Spleen (tissue), 11 donors: ENCODE measurements around the gene ARHGAP24. TPM values are rescaled to one million over a fixed set of nuclear protein-coding genes. Genes with fewer than 3 reads are reported as not detected.
"Not testable (repeated sequence)": the region's sequence is repeated elsewhere in the genome, so short reads cannot be mapped to it uniquely, and the experiment has no call there.

Source experiments
- DNase-seq: peaks from one replicate; pipeline ENCODE4 v3.0.0-alpha.2; 2020
- H3K27ac ChIP-seq, 8 donors: fragments of 200-600 bp; sonication (generic) in 7 of 8; 1 replicate in 4 of 8; 2 replicates in 4 of 8; pipeline versions ENCODE4 v1.5.0 to v1.8.0; 2016 to 2021; ENCODE audit warnings: inconsistent platforms in 4 of 8, mild to moderate bottlenecking in 4 of 8, moderate library complexity in 1 of 8
- H3K27me3 ChIP-seq, 7 donors: fragments of 200-600 bp; sonication (generic) in 6 of 7; replicated peaks in 1 of 7; 1 replicate in 4 of 7; 2 replicates in 3 of 7; pipeline versions ENCODE4 v1.5.0 to v1.8.0; 2016 to 2021; ENCODE audit warnings: inconsistent platforms in 3 of 7, mild to moderate bottlenecking in 1 of 7
- H3K36me3 ChIP-seq, 6 donors: fragments of 200-600 bp; sonication (generic) in 5 of 6; 1 replicate in 4 of 6; 2 replicates in 2 of 6; pipeline versions ENCODE4 v1.5.0 to v1.8.0; 2016 to 2021; ENCODE audit warnings: inconsistent platforms in 2 of 6
- H3K4me1 ChIP-seq, 6 donors: fragments of 200-600 bp; sonication (generic) in 5 of 6; 1 replicate in 3 of 6; 2 replicates in 3 of 6; pipeline versions ENCODE4 v1.5.0 to v1.8.0; 2016 to 2021; ENCODE audit warnings: inconsistent platforms in 3 of 6
- H3K4me3 ChIP-seq, 8 donors: fragments of 200-600 bp; sonication (generic) in 7 of 8; 1 replicate in 4 of 8; 2 replicates in 4 of 8; pipeline versions ENCODE4 v1.5.0 to v1.8.0; 2016 to 2021; ENCODE audit warnings: inconsistent platforms in 4 of 8, mild to moderate bottlenecking in 4 of 8, moderate library complexity in 2 of 8
- H3K9me3 ChIP-seq, 8 donors: fragments of 200-600 bp; sonication (generic) in 7 of 8; 1 replicate in 4 of 8; 2 replicates in 4 of 8; pipeline versions ENCODE4 v1.5.0 to v1.8.0; 2016 to 2021; ENCODE audit warnings: inconsistent platforms in 4 of 8
- CTCF ChIP-seq, 11 experiments: fragments of 200-600 bp in 7 of 11; fragments of 450-650 bp in 4 of 11; sonication (generic) in 4 of 11; IDR thresholded peaks in 8 of 11; conservative IDR thresholded peaks in 3 of 11; 1 replicate in 7 of 11; 2 replicates in 4 of 11; pipeline versions ENCODE4 v1.4.0 to v1.8.0; 2016 to 2021; ENCODE audit warnings: antibody characterized with exemption in 11 of 11, inconsistent platforms in 4 of 11, mild to moderate bottlenecking in 1 of 11
- POLR2A ChIP-seq, 3 donors: fragments of 450-650 bp; IDR thresholded peaks; one replicate each; pipeline ENCODE4 v1.5.1; 2017; ENCODE audit warnings: antibody characterized with exemption in 3 of 3, mild to moderate bottlenecking in 1 of 3
- POLR2AphosphoS5 ChIP-seq, 3 donors: sonication (generic); formaldehyde crosslinking; IDR thresholded peaks; one replicate each; pipeline ENCODE4 v1.5.1; 2017; ENCODE audit warnings: antibody characterized with exemption in 3 of 3
- WGBS, 5 donors: extraction: QIAGEN DNeasy Blood & Tissue Kit in 3 of 5; methylation state at CpG; one replicate each; pipeline versions ENCODE4 v1.1.5 to v1.1.7; 2013 to 2018; 5-methylcytosine and 5-hydroxymethylcytosine counted together
- intact Hi-C: fragments of 100-400 bp; cut with DNase I; formaldehyde crosslinking; loops from one replicate; pipeline ENCODE4 v1.15.0; 2023; ENCODE audit warnings: low total_unique reads
- polyA plus RNA-seq, 3 donors: library from polyadenylated mRNA; stranded (reverse); fragments of 200-250 nt; gene quantifications; one replicate each; pipeline ENCODE4 v1.2.1, GENCODE V29; 2013
- total RNA-seq, 7 donors: library from RNA; depleted of rRNA in 3 of 7; stranded (reverse); fragments of >200 nt in 3 of 7; fragmentation: NEBNext Ultra II Directional in 4 of 7; extraction: Animal tissue kit (Norgen Biotek cat#: 25700) in 4 of 7; gene quantifications; one replicate each; pipeline versions ENCODE4 v1.1.0 to v1.2.1, GENCODE V29; 2016 to 2021
- donor health status: healthy with polysubstance abuse.
- donor health status: DM: no; HTN: no; CAD: no; lungs with moderate emphysema.
- donor health status: DM: no; HTN: no; CAD: no.
- donor health status: Bipolar disorder and iron deficiency.
- donor health status: healthy.
- donor health status: DM: no; HTN: no; CAD: no.
- donor health status: DM: yes; HTN: yes; CAD: no.

Gene ARHGAP24
- total and polyA plus RNA-seq, 10 donors: 23.1 to 199 (median 130) TPM

- no peak overlapping the region for H3K4me3 ChIP-seq
- no peak for DNase-seq
- no peak overlapping the region for H3K27ac ChIP-seq
- 52 to 67% (median 54%) methylated on average over 5 of the region's 5 CpGs for WGBS, 5 donors
- H3K9me3 ChIP-seq: no peaks in the 10 kb centered on the region
- H3K36me3 ChIP-seq: no peaks in the 10 kb centered on the region
- TF ChIP-seq POLR2AphosphoS5 (IDR thresholded peaks at IDR 0.05) (no peak), POLR2A (IDR thresholded peaks at IDR 0.05) (no peak), CTCF (IDR thresholded peaks at IDR 0.05 in 8 of 11, conservative IDR thresholded peaks at IDR 0.05 in 3 of 11) (no peak)
- H3K27me3 ChIP-seq: no peaks in the 10 kb centered on the region
- H3K4me1 ChIP-seq: peaks cover 0 to 12% (median 0%) of the 10 kb centered on the region in 6 donors
- intact Hi-C loops: no loop called here
Observed at GRCh38 chr4:86014599-86014998, 539.6 kb downstream of the ARHGAP24 start.

GRCh38 chr4:86015412-86016350 lies 540.7 kb downstream of the ARHGAP24 start:
- Histone ChIP-seq H3K27me3 (no peaks in the 10 kb centered on the region), H3K4me1 (peaks cover 0 to 12% (median 0%) of the 10 kb centered on the region in 6 donors), H3K36me3 (no peaks in the 10 kb centered on the region), H3K27ac (no peak overlapping the region), H3K4me3 (no peak overlapping the region), H3K9me3 (no peaks in the 10 kb centered on the region)
- intact Hi-C loops: no loop called here
- TF ChIP-seq POLR2A (IDR thresholded peaks at IDR 0.05) (no peak), CTCF (IDR thresholded peaks at IDR 0.05 in 8 of 11, conservative IDR thresholded peaks at IDR 0.05 in 3 of 11) (no peak), POLR2AphosphoS5 (IDR thresholded peaks at IDR 0.05) (no peak)
- DNase-seq: no peak
- WGBS, 5 donors: 74 to 89% (median 79%) methylated on average over 2 of the region's 2 CpGs

GRCh38 chr4:86019362-86019761 lies 544.4 kb downstream of the ARHGAP24 start:
- no peak for TF ChIP-seq POLR2A (IDR thresholded peaks at IDR 0.05)
- H3K4me1 ChIP-seq: peaks cover 0 to 14% (median 0%) of the 10 kb centered on the region in 6 donors
- no peak for DNase-seq
- no peaks in the 10 kb centered on the region for H3K27me3 ChIP-seq
- H3K9me3 ChIP-seq: peaks cover 0 to 7% (median 0%) of the 10 kb centered on the region in 8 donors
- no peak overlapping the region for H3K4me3 ChIP-seq
- intact Hi-C loops: no loop called here
- WGBS, 5 donors: 77 to 91% (median 84%) methylated on average over 1 of the region's 1 CpG
- H3K27ac ChIP-seq: no peak overlapping the region
- H3K36me3 ChIP-seq: no peaks in the 10 kb centered on the region

GRCh38 chr4:86019906-86020305 lies 545.0 kb downstream of the ARHGAP24 start:
- intact Hi-C loops: no loop called here
- H3K4me1 ChIP-seq: peaks cover 0 to 10% (median 0%) of the 10 kb centered on the region in 6 donors
- H3K9me3 ChIP-seq: peaks cover 0 to 7% (median 0%) of the 10 kb centered on the region in 8 donors
- no peak overlapping the region for H3K4me3 ChIP-seq
- no peak for DNase-seq
- H3K27ac ChIP-seq: no peak overlapping the region
- TF ChIP-seq POLR2A (IDR thresholded peaks at IDR 0.05): no peak
- TF ChIP-seq POLR2AphosphoS5 (IDR thresholded peaks at IDR 0.05): no peak
- TF ChIP-seq CTCF (IDR thresholded peaks at IDR 0.05 in 8 of 11, conservative IDR thresholded peaks at IDR 0.05 in 3 of 11): no peak
- no peaks in the 10 kb centered on the region for H3K36me3 ChIP-seq
- H3K27me3 ChIP-seq: no peaks in the 10 kb centered on the region

- H3K9me3 ChIP-seq, H3K4me3 ChIP-seq, intact Hi-C loops, H3K36me3 ChIP-seq, DNase-seq, H3K4me1 ChIP-seq, H3K27me3 ChIP-seq, H3K27ac ChIP-seq: not testable (repeated sequence)
- WGBS, 5 donors: 90 to 97% (median 96%) methylated on average over 2 to 24 of the region's 24 CpGs
Observed at GRCh38 chr4:86021671-86022070, 546.7 kb downstream of the ARHGAP24 start.
